Panc1 (cell line): Measurements from ENCODE around the gene TPGS2. TPM values are rescaled to one million over a fixed set of nuclear protein-coding genes. Genes with fewer than 3 reads are reported as not detected.

Experiments
- ATAC-seq: fragments of 200-7000 bp; cut with Tn5 transposase; 2 replicates; pipeline ENCODE4 v1.9.1; 2020; ENCODE audit warnings: mild to moderate bottlenecking, moderate library complexity
- BruUV-seq: library from RNA; stranded (reverse); fragments of 400-500 nt; replicated peaks from 2 replicates; lab custom pipeline; 2021; lab: Mats Ljungman, UMichigan
- CTCF ChIA-PET: fragments of 300-600 bp; sonication (Branson Sonifier 250); formaldehyde crosslinking; loops from one replicate; lab custom pipeline; 2022; ENCODE audit warnings: antibody characterized with exemption; lab: Charles Lee
- POLR2A ChIA-PET: fragments of 300-600 bp; sonication (Branson Sonifier 250); formaldehyde crosslinking; loops from one replicate; lab custom pipeline; 2022; ENCODE audit warnings: antibody characterized with exemption; lab: Charles Lee
- DNase-seq: peaks from one replicate; pipeline ENCODE4 v3.0.0-alpha.2; 2010; ENCODE audit warnings: low read depth, low spot score
- H3K27ac ChIP-seq: 2 replicates; pipeline ENCODE4 v1.5.1; 2011; ENCODE audit warnings: mild to moderate bottlenecking, low read length, inconsistent platforms
- H3K27me3 ChIP-seq: fragments of 200-500 bp; sonication (Bioruptor generic); 2 replicates; pipeline ENCODE4 v1.6.0; 2014; ENCODE audit warnings: low read length, inconsistent platforms; ENCODE audit not compliant: control insufficient read depth, insufficient read depth
- H3K36me3 ChIP-seq: fragments of 200-500 bp; sonication (Bioruptor generic); 2 replicates; pipeline ENCODE4 v1.5.1; 2014; ENCODE audit warnings: inconsistent platforms, mild to moderate bottlenecking, low read length, moderate library complexity; ENCODE audit not compliant: control insufficient read depth, insufficient read depth
- H3K4me1 ChIP-seq: 2 replicates; pipeline ENCODE4 v1.5.1; 2011; ENCODE audit warnings: inconsistent platforms, mild to moderate bottlenecking, low read length, moderate library complexity; ENCODE audit not compliant: control insufficient read depth, insufficient read depth
- H3K4me3 ChIP-seq, 2 experiments: 2 replicates each; pipeline ENCODE4 v1.5.1; 2011 to 2012; ENCODE audit warnings: low read depth in 2 of 2, low read length in 2 of 2, mild to moderate bottlenecking in 2 of 2, inconsistent platforms in 1 of 2, moderate library complexity in 1 of 2
- H3K9me3 ChIP-seq: fragments of 200-500 bp; sonication (Bioruptor generic); 2 replicates; pipeline ENCODE4 v1.5.1; 2014; ENCODE audit warnings: low read depth, mild to moderate bottlenecking, inconsistent platforms, low read length, moderate library complexity; ENCODE audit not compliant: control insufficient read depth, insufficient read depth
- POLR2AphosphoS5 ChIP-seq: IDR thresholded peaks from 2 replicates; pipeline ENCODE4 v1.6.1; 2012; ENCODE audit warnings: mild to moderate bottlenecking, low read depth, low read length, moderate library complexity
- SIN3A ChIP-seq: IDR thresholded peaks from 2 replicates; pipeline ENCODE4 v1.6.1; 2012; ENCODE audit warnings: low read depth, mild to moderate bottlenecking, low read length, moderate library complexity, borderline replicate concordance; ENCODE audit not compliant: insufficient read depth
- TCF7L2 ChIP-seq: IDR thresholded peaks from 2 replicates; pipeline ENCODE4 v1.6.1; 2011; ENCODE audit warnings: mild to moderate bottlenecking, low read depth, low read length, inconsistent platforms
- in situ Hi-C: cut with HindIII; loops from 2 replicates; pipeline ENCODE4 v1.10.0; 2016; ENCODE audit warnings: low sequenced_read_pairs, low pct_unique_long_range_greater_than_20kb
- intact Hi-C: fragments of 100-400 bp; cut with micrococcal nuclease; formaldehyde crosslinking; loops from one replicate; pipeline ENCODE4 v1.10.0; 2022; ENCODE audit not compliant: unreplicated experiment
- total RNA-seq: library from RNA; stranded (reverse); gene quantifications from one replicate; pipeline ENCODE4 v1.2.1, GENCODE V29; 2021; ENCODE audit not compliant: unreplicated experiment
- TF ChIP-seq, protein P1 (sequence below), 2 experiments: IDR thresholded peaks; 2 replicates each; pipeline ENCODE4 v1.6.1; 2011 to 2012; ENCODE audit warnings: low read depth in 2 of 2, control low read depth in 1 of 2, low read length in 1 of 2, mild to moderate bottlenecking in 1 of 2, moderate library complexity in 1 of 2; ENCODE audit not compliant: insufficient read depth in 1 of 2
- TF ChIP-seq, protein P2 (sequence below): fragments of 450-650 bp; IDR thresholded peaks from 2 replicates; pipeline ENCODE4 v1.5.1; 2017; ENCODE audit warnings: mild to moderate bottlenecking

Gene TPGS2
- total RNA-seq, 1 experiment from 2014 or later = 98.7 TPM

DNA sequence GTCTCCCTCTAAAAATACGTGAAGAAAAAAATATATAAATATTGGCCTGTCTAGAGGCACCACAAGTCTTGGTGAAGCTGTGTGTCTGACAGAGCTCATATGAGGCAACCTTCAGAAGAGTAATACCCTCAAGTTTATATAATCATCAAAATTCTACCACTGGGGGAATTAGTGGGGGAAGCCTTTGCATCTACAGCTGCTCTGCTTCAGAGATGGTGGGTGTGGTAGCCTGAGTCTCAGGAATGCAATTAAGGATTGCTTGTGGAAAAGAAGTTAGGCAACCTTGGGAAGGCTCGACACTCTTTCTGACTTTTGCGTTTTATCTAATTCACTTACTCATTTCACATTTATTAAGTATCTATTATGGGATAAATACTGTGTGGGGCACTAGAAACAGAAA is 17.4 kb downstream of the TPGS2 start:
- Histone ChIP-seq H3K4me1 (no peaks in the 10 kb centered on the region), H3K27me3 (no peaks in the 10 kb centered on the region), H3K4me3 (no peak overlapping the region), H3K36me3 (no peaks in the 10 kb centered on the region; the same call in none of the 2 replicates), H3K9me3 (no peaks in the 10 kb centered on the region), H3K27ac (no peak overlapping the region)
- in situ Hi-C loops (no loop called here), intact Hi-C loops (no loop called here)
- no TSS peak for BruUV-seq
- ChIA-PET POLR2A (no interaction called here), CTCF (no interaction called here)
- ATAC-seq (no peak), DNase-seq (no peak)
- TF ChIP-seq, protein P1, sequence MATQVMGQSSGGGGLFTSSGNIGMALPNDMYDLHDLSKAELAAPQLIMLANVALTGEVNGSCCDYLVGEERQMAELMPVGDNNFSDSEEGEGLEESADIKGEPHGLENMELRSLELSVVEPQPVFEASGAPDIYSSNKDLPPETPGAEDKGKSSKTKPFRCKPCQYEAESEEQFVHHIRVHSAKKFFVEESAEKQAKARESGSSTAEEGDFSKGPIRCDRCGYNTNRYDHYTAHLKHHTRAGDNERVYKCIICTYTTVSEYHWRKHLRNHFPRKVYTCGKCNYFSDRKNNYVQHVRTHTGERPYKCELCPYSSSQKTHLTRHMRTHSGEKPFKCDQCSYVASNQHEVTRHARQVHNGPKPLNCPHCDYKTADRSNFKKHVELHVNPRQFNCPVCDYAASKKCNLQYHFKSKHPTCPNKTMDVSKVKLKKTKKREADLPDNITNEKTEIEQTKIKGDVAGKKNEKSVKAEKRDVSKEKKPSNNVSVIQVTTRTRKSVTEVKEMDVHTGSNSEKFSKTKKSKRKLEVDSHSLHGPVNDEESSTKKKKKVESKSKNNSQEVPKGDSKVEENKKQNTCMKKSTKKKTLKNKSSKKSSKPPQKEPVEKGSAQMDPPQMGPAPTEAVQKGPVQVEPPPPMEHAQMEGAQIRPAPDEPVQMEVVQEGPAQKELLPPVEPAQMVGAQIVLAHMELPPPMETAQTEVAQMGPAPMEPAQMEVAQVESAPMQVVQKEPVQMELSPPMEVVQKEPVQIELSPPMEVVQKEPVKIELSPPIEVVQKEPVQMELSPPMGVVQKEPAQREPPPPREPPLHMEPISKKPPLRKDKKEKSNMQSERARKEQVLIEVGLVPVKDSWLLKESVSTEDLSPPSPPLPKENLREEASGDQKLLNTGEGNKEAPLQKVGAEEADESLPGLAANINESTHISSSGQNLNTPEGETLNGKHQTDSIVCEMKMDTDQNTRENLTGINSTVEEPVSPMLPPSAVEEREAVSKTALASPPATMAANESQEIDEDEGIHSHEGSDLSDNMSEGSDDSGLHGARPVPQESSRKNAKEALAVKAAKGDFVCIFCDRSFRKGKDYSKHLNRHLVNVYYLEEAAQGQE (IDR thresholded peaks at IDR 0.05; ENCODE audit: insufficient read depth in 1 of 2, low read depth in 2 of 2, low read length in 1 of 2) = no peak
- TF ChIP-seq TCF7L2 (no peak), SIN3A (no peak), POLR2AphosphoS5 (no peak)
- TF ChIP-seq, protein P2, sequence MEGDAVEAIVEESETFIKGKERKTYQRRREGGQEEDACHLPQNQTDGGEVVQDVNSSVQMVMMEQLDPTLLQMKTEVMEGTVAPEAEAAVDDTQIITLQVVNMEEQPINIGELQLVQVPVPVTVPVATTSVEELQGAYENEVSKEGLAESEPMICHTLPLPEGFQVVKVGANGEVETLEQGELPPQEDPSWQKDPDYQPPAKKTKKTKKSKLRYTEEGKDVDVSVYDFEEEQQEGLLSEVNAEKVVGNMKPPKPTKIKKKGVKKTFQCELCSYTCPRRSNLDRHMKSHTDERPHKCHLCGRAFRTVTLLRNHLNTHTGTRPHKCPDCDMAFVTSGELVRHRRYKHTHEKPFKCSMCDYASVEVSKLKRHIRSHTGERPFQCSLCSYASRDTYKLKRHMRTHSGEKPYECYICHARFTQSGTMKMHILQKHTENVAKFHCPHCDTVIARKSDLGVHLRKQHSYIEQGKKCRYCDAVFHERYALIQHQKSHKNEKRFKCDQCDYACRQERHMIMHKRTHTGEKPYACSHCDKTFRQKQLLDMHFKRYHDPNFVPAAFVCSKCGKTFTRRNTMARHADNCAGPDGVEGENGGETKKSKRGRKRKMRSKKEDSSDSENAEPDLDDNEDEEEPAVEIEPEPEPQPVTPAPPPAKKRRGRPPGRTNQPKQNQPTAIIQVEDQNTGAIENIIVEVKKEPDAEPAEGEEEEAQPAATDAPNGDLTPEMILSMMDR = no peak

DNA sequence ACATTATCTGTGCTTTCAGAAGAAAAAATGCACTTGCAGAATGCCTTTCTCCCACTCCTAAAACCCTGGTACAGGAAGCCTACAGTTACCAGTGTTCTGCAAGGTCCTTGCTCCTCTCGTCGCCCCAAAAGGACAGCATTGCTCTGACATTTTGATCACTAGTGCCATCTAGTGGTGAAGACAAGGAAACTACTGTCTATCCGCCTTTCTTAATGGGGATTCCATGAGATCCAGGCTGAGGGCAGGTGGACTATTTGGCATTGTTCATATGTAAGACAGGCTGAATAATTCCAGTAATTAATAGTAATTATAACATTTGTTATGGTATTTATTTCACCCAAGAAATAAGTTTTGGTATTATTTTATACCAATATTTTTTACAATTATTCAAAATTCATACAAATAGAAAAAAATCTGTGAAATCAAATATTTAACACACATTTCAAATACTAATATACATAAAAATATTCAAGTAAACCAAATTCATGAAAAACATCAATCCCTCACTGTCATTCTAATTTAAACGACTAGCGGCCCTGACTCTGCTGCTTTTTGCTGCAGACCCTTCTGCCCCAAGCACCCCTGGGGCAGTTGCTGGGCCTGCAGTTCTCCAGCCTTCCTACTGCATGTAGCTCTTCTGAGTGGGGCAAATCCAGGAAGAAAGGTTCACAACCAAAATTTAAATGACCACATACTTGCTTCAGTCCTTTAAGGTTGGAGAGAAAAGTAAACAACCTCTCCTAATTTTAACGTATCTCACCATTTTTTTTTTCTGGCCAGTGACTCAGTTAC is 19.0 kb downstream of the TPGS2 start:
- ChIA-PET CTCF (no interaction called here), POLR2A (no interaction called here)
- H3K9me3 ChIP-seq = no peaks in the 10 kb centered on the region
- intact Hi-C loops = no loop called here
- peak; percentile 91 for ATAC-seq
- TF ChIP-seq SIN3A (no peak), POLR2AphosphoS5 (no peak)
- TF ChIP-seq, protein P2 = peak; percentile 82
- no peaks in the 10 kb centered on the region for H3K27me3 ChIP-seq
- peaks cover 4% of the 10 kb centered on the region for H3K36me3 ChIP-seq
- DNase-seq = no peak
- H3K27ac ChIP-seq = no peak overlapping the region
- BruUV-seq = no TSS peak
- in situ Hi-C loops = no loop called here
- no peak overlapping the region for H3K4me3 ChIP-seq
- H3K4me1 ChIP-seq = no peaks in the 10 kb centered on the region
